D341Med (cell line): ENCODE measurements around the gene CASKIN1.

Experiments used
- DNase-seq: peaks from one replicate; pipeline ENCODE4 v3.0.0; 2012; ENCODE audit warnings: low spot score

The CASKIN1 gene

DNA sequence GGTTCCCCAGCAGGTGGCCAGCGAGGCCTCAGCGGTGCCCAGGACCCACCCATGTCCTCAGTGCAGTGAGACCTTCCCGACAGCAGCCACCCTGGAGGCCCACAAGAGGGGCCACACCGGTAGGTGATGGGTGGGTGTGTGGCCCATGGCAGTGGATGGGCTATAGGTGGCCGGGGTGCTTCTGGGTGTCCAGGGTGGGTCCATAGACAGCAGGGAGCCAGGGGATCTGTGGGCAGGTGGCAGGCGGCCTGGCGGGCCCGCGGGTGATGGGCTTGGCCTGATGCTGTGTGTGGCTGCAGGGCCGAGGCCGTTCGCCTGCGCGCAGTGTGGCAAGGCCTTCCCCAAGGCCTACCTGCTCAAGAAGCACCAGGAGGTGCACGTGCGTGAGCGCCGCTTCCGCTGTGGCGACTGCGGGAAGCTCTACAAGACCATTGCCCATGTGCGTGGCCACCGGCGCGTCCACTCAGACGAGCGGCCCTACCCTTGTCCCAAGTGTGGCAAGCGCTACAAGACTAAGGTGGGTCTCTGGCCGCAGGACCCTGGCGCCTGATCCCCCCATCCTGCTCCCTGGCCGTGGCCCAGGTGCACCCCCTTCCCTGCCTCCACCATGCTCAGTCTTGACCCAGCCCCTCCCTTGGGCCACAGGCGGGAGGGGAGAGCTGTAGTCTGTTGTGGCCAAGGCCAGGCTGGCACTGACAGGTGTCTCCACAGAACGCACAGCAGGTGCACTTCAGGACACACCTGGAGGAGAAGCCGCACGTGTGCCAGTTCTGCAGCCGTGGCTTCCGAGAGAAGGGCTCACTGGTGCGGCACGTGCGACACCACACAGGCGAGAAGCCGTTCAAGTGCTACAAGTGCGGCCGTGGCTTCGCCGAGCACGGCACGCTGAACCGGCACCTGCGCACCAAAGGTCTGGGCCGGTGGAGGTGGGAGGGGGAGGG is 37.7 kb upstream of the CASKIN1 start:
- DNase-seq, result no peak

DNA sequence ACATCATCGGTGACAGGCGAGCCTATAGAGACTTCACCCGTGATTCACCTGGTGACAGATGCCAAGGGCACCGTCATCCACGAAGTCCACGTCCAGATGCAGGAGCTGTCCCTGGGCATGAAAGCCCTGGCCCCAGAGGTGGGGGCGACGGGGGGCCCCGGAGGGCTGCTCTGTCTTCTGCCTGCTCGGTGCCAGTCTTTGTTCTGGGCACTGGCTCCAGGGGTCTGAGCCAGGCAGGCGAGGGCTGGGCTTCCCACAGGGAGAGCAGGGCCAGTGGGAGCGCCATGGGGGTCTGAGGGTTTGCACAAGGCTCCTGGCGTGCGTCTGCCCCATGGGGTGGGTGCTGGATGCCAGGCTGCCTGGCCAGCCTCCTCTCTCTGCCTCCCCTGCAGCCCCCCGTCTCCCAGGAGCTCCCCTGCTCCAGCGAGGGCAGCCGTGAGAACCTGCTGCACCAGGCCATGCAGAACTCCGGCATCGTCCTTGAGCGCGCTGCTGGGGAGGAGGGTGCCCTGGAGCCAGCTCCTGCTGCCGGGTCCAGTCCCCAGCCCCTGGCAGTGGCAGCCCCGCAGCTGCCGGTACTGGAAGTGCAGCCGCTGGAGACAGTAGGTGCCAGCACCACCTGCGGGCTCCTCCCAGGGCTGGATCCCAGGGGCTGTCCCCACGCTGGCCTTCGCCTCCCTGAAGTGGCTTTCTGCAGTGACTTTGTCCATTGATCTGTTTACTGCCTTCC is 36.8 kb upstream of the CASKIN1 start:
- DNase-seq, result no peak

GRCh38 chr16:2232094-2232990 is 35.9 kb upstream of the CASKIN1 start:
- no peak for DNase-seq

DNA sequence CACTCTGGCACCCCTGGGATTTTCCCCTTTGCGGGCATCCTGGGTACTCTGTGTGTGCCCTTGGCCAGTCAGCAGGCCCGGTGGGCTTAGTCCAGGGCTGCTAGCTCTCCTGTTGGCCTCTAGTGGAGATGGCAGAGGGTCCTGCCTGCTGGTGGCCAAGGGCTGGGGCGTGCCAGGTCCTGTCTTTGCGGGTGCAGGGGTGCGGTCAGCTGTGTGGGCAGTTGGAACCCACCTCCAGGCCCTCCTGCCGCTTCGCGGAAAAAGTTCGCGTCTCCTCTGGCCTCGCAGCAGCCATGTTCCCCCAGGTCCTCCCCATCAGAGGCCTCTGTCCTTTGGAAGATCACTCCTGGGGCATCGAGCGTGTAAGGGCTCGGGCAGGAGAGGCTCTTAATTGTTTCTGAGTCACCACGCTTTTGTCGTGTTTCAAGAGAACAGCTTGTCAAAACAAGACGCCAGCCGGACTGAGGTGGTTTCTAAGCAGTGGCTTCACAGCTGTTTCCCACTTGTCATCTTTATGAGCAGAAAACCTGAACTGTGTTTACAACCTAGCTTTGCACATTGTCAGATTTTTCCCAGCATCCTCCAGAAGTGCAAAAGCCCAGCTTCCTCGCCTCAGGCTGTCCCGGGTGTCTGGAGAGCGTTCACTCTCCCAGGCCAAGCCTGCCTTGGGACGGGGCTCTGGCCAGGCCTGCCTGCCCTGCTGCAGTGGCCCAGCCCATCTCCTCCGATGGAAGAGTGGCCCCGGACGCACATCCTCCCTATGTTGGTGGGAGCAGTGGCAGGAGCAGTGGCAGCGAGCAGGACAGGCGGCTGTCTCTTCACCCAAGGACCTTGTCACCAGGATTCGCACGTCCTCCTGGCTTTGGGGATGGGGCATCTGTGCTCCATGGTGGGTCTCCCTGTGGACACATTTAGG is 34.9 kb upstream of the CASKIN1 start:
- DNase-seq, result no peak

DNA sequence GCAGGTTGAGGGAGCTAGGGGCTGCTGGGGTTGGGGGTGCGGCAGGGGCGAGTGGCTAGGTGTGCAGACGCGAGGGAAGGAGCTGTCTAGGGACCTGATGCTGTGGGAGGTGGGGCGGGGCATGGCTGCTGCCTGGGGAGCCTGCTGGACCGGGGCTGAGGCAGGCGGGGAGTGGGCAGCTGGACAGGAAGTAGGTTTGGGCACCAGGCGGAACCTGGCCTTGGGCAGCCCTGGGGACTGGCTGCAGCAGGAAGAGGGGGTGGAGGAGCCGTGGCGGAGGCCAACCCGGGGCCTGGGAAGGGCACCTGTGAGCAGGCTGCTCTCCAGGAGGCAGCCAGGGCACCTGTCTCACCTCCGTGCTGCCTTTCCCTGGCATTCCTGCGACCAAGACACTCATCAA is 34.0 kb upstream of the CASKIN1 start:
- no peak for DNase-seq

- DNase-seq, result no peak
Measured at GRCh38 chr16:2229632-2230250, 33.3 kb upstream of the CASKIN1 start.

- DNase-seq, result no peak
Measured at GRCh38 chr16:2229091-2229490, 32.7 kb upstream of the CASKIN1 start.

DNA sequence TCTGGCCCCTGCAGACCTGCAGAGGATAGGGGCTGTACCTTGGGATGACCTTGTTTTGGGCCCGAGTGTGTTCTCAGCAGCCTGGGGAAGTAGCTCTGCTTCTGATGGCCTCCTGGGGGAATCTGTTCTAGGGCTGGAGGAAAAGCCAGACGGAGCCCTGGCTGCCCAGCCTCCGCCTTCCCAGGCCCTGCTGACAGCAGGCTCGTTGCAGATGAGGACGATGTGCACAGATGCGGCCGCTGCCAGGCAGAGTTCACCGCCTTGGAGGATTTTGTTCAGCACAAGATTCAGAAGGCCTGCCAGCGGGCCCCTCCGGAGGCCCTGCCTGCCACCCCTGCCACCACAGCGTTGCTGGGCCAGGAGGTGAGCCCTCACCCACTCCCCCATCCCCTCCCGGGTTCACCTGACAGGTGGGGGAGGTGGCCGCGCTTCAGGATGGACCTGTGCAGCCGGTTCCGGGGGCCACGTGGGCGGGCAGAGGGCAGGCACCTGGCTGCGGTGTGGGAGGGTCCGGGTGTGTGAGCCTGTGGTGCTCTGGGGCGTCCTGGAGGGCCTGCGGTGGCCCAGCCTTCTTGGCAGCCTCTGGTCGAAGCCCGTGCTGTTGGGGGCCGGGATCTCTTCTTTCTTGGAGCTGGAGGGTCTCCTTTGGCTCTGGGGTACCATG is 31.9 kb upstream of the CASKIN1 start:
- DNase-seq, result no peak

DNA sequence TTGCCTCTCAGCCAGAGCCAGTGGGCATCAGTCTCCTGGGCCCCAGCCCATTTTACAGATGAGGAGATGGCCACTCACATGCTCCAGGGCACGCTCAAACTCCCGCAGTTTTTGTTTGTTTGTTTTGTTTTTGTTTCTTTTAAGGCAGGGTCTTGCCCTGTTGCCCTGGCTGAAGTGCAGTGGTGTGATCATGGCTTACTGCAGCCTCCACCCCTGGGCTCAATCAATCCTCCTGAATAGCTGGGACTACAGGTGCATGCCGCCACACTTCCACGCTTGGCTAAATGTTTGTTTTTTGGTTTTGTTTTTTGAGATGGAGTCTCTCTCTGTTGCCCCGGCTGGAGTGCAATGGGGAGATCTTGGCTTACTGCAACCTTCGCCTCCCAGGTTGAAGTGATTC is 30.5 kb upstream of the CASKIN1 start:
- DNase-seq, result no peak

DNA sequence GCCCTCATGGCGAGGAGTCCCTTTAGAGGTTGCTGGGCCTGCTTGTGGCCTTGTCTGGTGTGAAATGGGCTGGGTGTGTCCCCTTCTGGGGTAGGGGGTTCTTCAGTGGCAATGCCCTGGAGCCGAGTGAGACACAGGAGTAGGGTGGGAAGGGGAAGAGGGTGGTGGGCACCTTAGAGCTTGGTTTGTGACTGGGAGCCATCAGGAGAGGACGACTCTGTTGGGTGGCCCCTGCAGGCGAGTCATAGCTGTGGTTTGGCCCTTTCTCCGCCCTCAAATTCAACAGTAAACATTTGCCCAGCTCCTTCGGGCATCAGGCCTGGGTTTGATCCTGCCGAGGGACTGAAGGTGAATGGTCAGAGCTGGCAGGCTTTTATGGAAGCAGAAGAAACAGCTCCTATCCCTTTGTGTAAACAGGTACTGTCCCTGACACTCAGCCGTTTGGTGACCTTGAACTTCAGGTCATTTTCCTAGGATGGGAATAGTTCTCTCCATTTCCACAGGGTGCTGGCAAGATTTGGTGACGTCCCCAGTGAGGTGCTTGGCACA is 29.9 kb upstream of the CASKIN1 start:
- no peak for DNase-seq

GRCh38 chr16:2223942-2224486 is 27.6 kb upstream of the CASKIN1 start:
- DNase-seq, result peak; percentile 73

GRCh38 chr16:2223221-2223941 is 27.0 kb upstream of the CASKIN1 start, which contains the start of gene E4F1:
TSS of gene E4F1 (plus strand) at chr16:2223591. CDS start at chr16:2223614, 23 bp downstream.
- peak; percentile 98 for DNase-seq

- no peak for DNase-seq
Measured at GRCh38 chr16:2216330-2216729, 19.9 kb upstream of the CASKIN1 start.

- peak; percentile 99 for DNase-seq
Measured at GRCh38 chr16:2214719-2214968, 18.2 kb upstream of the CASKIN1 start, which contains the start of gene PGP. TSS of gene PGP (minus strand) at chr16:2214840. CDS start at chr16:2214777, 63 bp downstream.

GRCh38 chr16:2213817-2214718 is 17.7 kb upstream of the CASKIN1 start:
- no peak for DNase-seq

- DNase-seq, result no peak
Measured at GRCh38 chr16:2212362-2213324, 16.2 kb upstream of the CASKIN1 start.

DNA sequence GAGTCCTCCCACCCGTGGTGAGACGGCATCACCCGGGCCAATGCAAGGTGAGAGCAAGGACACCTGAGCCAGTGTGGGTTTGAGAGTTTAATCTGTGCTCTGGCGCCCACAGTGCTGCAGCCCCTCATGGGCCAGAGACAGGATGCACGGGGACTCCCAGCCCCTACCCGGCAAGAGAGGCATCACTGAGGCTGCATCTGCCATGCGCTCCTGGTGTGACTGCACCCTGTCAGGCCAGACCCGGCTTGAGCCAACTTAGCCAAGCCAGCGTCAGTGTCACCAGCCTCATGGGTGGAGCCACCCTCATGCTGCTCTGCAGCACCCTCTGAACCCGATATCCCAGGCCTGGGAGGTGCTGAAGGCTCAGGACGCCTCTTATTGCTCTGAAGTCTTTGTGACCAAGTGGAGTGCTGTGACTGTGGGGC is 15.5 kb upstream of the CASKIN1 start:
- no peak for DNase-seq
